ENCODE data around the gene PRKCZ. TPM values are rescaled to one million over a fixed set of nuclear protein-coding genes. Genes with fewer than 3 reads are reported as not detected.
A peak's percentile ranks its signal among the peaks of the same experiment; 100 is the strongest.

The PRKCZ gene
- total and polyA plus RNA-seq, 11 donors: 12.5 to 20.7 (median 16.5) TPM

DNA sequence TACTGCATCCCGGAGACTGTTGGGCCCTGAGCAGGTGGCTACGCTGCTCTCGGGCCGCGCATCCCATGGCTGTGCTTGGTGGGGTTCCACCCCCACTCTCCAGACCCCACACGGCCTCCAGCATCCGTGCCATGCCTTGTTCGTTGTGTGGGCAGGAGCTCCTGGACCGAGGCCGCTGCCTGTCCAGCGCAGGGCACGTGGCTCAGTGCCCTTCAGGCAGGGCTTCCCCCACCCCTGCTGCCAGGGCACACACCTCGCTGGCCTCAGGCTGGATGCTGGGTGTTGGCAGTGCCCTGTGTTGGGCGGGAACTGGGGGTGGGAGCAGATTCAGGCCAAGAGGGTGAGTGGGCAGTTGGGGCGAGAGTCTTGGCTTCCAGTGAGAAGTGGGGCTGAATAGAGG is 9.9 kb downstream of the PRKCZ start:
- no peaks in the 10 kb centered on the region for H3K4me1 ChIP-seq
- peak in 1 of 4 donors; percentile 23 for ATAC-seq
- no peaks in the 10 kb centered on the region for H3K27me3 ChIP-seq
- no peak overlapping the region for H3K4me3 ChIP-seq
- TF ChIP-seq, protein P1, sequence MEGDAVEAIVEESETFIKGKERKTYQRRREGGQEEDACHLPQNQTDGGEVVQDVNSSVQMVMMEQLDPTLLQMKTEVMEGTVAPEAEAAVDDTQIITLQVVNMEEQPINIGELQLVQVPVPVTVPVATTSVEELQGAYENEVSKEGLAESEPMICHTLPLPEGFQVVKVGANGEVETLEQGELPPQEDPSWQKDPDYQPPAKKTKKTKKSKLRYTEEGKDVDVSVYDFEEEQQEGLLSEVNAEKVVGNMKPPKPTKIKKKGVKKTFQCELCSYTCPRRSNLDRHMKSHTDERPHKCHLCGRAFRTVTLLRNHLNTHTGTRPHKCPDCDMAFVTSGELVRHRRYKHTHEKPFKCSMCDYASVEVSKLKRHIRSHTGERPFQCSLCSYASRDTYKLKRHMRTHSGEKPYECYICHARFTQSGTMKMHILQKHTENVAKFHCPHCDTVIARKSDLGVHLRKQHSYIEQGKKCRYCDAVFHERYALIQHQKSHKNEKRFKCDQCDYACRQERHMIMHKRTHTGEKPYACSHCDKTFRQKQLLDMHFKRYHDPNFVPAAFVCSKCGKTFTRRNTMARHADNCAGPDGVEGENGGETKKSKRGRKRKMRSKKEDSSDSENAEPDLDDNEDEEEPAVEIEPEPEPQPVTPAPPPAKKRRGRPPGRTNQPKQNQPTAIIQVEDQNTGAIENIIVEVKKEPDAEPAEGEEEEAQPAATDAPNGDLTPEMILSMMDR (IDR thresholded peaks at IDR 0.05): no peak
- TF ChIP-seq POLR2A (IDR thresholded peaks at IDR 0.05): no peak
- intact Hi-C loops (cut with DNase I): no loop called here
- peaks cover 0 to 9% (median 0%) of the 10 kb centered on the region in 12 donors for H3K9me3 ChIP-seq
- peaks cover 0 to 3% (median 0%) of the 10 kb centered on the region in 9 donors for H3K36me3 ChIP-seq
- WGBS, 4 donors: 80 to 90% (median 86%) methylated on average over 9 to 15 of the region's 15 CpGs
- H3K27ac ChIP-seq: no peak overlapping the region
- DNase-seq: peak in 2 of 5 donors; percentile 22 to 44

DNA sequence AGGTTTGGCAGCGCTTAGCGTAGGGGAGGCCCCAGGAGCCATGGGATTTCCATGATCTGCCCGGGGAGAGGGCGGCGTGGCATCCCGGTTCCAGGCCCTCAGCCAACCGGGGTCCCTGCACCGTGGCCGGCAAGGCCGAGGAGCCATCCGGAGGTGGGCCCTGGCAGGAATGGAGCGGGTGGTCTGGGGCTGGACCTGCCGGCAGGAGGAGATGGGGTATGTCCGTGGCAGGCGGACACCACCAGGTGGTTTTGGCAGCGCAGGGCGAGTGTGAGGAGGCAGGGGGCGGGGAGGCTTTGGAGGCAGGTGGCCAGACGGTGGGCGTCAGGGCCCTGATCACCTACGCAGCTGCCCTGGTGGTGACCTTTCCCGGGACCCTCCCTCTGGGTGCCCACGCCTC is 10.3 kb downstream of the PRKCZ start:
- Histone ChIP-seq H3K36me3 (peaks cover 0 to 3% (median 0%) of the 10 kb centered on the region in 9 donors), H3K4me1 (no peaks in the 10 kb centered on the region), H3K27ac (no peak overlapping the region), H3K27me3 (no peaks in the 10 kb centered on the region), H3K4me3 (no peak overlapping the region), H3K9me3 (peaks cover 0 to 12% (median 0%) of the 10 kb centered on the region in 12 donors)
- ATAC-seq (no peak), DNase-seq (peak in 1 of 5 donors; percentile 20)
- 91 to 95% (median 92%) methylated on average over 23 of the region's 23 CpGs for WGBS, 4 donors
- TF ChIP-seq POLR2A (IDR thresholded peaks at IDR 0.05): no peak
- intact Hi-C loops (cut with DNase I): no loop called here

DNA sequence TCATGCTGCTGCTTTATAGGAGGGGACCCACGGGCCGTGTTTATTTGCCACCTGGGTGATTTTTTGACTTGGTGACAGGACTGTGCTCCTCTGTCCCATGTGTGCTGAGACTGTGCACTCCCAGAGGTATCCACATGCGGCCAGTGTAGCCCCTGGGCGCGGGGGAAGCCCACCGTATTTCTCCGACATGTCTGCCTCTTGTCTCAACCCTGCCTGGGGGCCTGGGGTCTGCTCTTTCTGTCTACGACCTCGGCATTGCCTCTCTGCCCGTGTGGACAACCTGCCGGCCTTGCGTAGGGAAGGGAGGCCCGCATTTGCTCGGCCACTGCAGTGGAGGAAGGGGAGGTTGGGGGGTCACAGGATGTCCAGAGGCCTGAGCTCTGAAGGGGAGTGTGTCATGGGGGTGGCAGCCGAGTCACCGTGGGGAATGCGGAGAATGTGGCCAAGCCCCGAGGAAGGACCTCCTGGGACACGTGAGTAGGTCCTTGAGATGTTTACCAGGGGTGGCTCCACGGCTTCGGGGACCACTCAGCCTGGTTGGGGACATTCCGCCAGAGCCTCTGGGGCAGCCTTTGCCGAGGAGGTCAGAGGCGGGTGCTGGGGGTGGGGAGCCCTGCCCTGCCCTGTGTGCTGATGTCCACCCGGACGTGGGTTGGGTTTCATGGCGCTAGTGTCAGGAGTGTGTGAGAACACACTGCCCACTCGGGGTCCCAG is 11.0 kb downstream of the PRKCZ start:
- intact Hi-C loops (cut with DNase I): no loop called here
- WGBS, 4 donors: 76 to 85% (median 82%) methylated on average over 22 to 28 of the region's 28 CpGs
- H3K36me3 ChIP-seq: no peaks in the 10 kb centered on the region
- ATAC-seq: peak in 1 of 4 donors; percentile 18
- TF ChIP-seq, protein P1 (IDR thresholded peaks at IDR 0.05): no peak
- no peak for TF ChIP-seq POLR2A (IDR thresholded peaks at IDR 0.05)
- peaks cover 0 to 19% (median 0%) of the 10 kb centered on the region in 12 donors for H3K9me3 ChIP-seq
- peak in 2 of 5 donors; percentile 17 to 58 for DNase-seq
- H3K4me1 ChIP-seq: no peaks in the 10 kb centered on the region
- no peak overlapping the region for H3K27ac ChIP-seq
- no peak overlapping the region for H3K4me3 ChIP-seq
- no peaks in the 10 kb centered on the region for H3K27me3 ChIP-seq

DNA sequence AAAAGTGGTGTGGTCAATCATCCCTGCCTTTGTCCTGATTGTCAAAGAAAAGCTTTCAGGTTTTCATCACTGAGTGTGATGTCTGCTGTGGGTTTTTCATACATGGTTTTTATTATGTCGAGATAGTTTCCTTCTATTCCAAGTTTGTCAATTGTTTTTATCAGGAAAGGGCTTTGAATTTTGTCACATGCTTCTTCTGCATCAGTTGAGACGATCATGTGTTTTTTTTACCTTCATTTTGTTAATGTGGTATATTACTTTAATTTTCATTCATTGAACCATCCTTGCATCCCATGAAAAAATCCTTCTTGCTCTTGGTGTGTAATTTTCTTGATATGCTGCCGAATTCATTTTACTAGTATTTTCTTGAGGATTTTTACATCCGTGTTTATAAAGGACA is 15.5 kb downstream of the PRKCZ start:
- no peaks in the 10 kb centered on the region for H3K4me1 ChIP-seq
- TF ChIP-seq POLR2A (IDR thresholded peaks at IDR 0.05): no peak
- TF ChIP-seq, protein P1 (IDR thresholded peaks at IDR 0.05): no peak
- ATAC-seq: no peak
- H3K27me3 ChIP-seq: peaks cover 0 to under 1% (median 0%) of the 10 kb centered on the region in 9 donors
- H3K9me3 ChIP-seq: peaks cover 0 to 20% (median 0%) of the 10 kb centered on the region in 12 donors
- intact Hi-C loops (cut with DNase I): no loop called here
- no peak overlapping the region for H3K4me3 ChIP-seq
- H3K27ac ChIP-seq: no peak overlapping the region
- DNase-seq: no peak
- 87 to 94% (median 93%) methylated on average over 4 of the region's 4 CpGs for WGBS, 4 donors
- no peaks in the 10 kb centered on the region for H3K36me3 ChIP-seq

Data from heart left ventricle (tissue), 16 donors.